Hematopoietic multipotent progenitor cell (in vitro differentiated cells): ENCODE data around the gene PPP1R14C. TPM values are rescaled to one million over a fixed set of nuclear protein-coding genes. Genes with fewer than 3 reads are reported as not detected.

Experiments used
- DNase-seq, 3 donors: peaks; one replicate each; pipeline ENCODE4 v3.0.0-alpha.2; 2011 to 2015; ENCODE audit warnings: low read depth in 2 of 3, low spot score in 2 of 3
- small RNA-seq: library from RNA; depleted of rRNA; stranded (forward); fragments of <200 nt; gene quantifications from one replicate; pipeline ENCODE3, GENCODE V24; 2012
- total RNA-seq: library from RNA; depleted of rRNA; stranded (reverse); fragments of >200 nt; gene quantifications from one replicate; pipeline ENCODE4 v1.2.3, GENCODE V29; 2012

The PPP1R14C gene
- total RNA-seq, 1 donor = under 0.01 TPM

DNA sequence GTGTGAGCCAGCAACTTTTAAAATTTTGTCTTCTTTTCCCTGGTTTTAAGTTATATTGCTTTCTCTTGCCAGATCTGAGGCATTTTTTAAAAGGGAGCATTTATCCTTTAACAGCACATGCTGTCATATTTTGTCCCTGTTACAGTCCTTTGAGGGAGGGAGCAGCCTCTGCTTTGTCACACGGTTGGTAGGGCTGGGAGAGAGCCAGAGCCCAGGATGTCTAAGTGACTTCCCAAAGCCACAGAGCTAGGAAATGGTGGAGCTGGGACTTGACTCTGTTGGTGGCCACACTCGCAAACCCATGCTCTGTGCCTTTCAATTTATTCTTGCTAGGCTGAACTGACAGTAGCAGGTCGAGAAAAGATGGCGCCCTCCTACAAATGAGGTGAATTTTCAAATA, 145.6 kb downstream of the PPP1R14C start:
- DNase-seq = no peak

DNA sequence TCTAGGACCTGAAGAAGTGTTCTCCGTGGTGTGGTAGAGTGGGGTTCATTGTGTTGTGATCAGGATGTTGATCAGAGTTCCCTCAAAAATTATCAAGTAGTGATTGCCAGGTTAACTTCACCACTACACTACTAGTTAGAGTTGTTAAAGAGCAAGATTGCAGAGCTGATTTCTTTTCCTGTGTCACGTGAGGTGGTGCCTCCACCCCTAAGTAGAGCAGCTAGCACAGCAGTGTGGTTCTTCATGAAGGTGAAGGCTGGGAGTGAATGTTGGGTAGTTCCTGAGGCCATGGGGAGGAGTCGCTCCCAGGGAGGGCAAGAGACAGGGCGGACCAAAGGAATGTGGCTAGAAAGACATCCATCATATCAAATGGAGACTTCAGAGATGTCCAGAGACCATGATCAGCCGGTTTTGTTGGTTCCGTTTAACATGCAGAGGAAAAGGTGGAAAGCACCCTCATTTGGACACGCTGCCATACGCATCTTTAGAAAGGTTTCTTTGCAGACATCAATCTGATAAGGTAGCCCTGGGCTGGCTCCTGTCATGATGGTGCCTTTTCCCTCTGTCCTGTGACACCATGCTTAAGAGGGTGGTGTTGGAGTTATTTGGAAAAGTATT, 146.7 kb downstream of the PPP1R14C start:
- DNase-seq = no peak

DNA sequence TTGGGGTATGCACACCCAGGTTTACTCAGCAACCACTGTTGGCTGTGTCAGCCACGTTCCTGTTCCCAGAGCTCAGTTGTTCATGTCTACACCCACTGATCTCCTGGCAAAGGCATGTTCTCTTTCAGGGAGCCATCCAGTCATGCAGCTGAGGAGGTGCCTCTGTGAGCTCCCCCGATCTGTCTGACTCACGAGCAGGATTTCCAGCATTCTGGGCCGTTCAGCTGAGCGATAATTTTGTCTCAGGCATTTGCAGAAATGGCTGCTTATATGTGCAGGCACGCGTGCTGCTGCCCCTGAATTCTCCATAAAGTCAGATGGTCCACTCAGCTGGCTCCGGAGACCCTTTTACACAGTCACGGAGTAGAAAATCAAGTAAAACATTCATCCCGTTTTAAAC, 147.6 kb downstream of the PPP1R14C start:
- no peak for DNase-seq

DNA sequence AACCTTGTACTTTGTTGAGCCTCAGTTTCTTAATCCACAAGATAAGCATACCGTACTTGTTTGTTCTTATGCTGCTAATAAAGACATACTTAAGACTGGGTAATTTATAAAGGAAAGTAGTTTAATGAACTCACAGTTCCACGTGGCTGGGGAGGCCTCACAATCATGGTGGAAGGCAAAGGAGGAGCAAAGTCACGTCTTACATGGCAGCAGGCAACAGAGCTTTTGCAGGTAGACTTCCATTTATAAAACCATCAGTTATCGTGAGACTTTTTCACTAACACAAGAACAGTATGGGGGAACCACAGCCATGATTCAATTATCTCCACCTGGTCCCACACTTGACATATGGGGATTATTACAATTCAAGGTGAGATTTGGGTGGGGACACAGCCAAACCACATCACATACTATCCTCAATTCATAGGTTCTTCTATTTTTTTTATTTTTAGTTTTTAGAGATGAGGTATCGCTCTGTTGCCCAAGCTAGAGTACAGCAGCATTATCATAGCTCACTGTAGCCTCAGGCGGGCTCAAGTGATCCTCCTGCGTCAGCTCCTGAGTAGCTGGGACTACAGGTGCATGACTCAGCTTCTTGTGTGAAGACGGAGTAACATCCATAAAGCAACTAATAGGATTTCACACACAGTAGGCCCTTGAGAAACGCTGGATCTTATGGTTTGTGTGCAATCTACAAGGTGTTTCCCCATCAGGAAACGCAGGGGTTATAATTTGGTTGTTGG, 149.3 kb downstream of the PPP1R14C start:
- no peak for DNase-seq

DNA sequence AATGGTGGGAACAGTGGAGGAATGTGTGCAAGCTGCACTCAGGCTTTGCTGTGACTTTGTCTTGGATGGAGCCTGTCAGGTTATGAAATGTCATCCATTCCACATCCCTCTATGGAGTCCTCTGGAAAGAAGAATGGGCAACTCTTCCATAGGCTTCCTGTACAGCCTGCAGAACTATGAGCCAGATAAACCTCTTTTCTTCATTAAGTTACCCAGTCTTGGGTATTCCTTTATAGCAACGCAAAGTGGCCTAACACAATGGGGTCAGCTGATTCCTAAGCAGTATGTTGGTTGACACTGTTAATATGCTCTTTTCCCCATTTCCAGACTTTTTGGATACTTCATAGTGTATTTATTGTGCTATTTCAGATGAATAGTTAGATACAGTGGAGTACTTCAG, 150.2 kb downstream of the PPP1R14C start:
- no peak for DNase-seq

DNA sequence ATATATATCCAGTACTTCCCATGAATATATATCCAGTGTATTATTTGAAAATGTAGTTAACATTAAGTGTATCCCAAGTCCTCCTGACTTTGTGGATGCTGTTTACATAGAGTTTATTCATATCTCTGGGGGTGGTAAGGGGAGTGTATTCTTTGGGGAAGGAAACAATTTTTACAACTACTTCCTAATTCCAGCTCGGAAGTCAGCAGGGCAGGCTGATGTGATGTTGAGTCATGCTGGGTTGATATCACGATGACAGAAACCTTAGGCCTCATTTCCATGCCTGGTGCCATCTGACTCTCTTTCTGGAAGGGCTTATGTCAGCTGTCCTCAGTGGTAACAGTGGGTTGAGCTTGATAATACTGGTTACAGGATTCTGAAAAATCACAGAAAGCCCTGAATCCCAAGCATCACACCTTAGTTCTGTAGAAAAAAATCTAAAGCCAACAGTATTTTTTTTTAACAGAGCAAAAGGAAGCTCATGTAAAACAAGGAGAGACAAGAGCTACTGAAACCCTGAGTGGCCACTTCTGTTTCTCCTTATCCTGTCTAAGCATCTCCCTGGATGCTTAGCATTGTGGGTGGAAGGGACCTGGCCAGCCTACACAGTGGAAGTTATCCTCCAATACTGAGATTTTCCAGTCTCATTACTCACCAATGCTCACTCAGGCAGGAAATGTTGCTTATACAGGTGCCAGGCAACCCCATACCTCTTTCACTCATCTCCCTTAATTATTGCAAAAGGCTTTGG, 150.8 kb downstream of the PPP1R14C start:
- peak in 2 of 3 donors; percentile 37 to 57 for DNase-seq

DNA sequence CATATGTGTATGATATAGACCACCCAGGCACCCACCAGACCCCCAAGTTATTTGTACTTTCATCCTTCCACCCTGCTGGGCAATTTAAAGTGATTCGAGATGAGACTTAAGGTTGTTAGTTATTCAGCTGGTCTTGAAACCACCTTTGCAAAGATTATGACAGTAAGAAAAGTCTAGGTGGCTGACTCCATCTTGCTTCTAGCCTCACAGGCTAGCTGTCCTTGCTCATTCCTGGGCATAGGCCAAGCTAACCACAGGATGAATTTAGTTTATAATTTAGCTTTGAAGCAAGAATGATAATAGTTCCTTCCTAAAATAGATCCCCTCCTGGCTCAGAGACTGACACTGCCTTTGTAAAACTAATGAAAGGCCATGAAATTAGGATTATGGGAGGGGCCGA, 154.0 kb downstream of the PPP1R14C start:
- DNase-seq = no peak

DNA sequence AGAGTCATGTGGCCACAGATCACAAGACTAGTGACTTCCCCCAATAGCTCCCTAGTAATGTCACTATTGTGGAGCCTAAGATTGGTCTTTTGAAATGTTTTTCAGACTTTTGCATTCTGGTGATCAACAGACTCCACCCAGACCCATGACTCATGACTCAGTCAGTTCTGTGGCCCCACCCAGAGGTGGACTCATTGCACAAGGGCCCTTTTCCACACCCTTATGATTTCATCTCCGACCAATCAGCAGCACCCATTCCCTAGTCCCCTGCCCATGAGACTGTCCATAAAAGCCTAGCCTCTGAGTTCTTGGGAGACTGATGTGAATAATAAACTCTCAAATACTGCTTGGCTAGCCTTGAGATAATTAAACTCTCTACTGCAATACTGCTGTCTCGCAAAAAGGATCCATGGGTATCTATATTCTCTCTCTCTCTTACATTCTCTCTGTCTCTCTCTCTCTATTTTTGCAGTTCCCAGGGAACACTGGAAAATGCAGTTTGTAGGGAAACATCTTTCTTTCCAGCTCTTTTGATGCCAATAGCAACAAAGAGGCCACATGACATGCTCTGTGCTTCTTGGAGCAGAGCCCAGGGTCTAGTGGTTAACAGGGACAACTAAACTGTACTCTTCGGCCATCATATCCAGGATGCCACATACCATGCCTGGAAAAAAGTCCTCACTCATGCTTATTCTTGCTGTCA, 154.6 kb downstream of the PPP1R14C start:
- DNase-seq = no peak

DNA sequence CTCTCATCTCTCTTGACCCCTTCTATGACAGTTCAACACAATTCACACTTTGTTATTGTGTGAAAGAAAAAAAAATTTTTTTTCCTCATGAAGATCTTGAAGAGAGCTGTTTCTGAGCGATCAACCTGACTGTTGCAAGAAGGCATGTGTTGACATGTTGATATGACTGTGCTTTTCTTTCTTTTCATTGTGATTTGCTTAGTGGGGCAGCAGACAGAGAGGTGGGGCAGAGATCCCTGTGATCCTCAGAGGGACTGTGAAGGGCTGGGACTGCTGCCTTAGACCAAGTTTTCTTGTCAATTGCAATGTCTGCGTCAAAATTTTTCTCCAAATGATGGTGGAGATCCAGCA, 155.2 kb downstream of the PPP1R14C start:
- no peak for DNase-seq

DNA sequence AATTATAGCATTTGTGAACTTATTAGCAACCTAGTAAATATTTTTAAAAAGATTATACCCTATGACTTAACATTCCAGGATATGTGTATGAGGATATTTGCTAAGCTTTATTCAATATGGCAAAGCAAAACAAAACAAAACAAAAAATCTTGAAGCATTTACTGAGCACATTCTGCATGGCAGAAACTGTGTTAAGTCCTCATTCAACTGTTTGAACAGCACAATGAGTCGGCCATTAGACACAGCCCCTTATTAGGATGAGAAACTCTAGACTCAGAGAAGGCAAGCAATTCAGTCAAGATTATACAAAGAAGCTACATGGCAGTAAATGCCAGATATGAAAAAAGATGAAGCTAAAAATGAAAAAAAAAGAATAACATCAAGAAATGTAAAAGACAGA, 155.8 kb downstream of the PPP1R14C start:
- DNase-seq = no peak

Small RNA genes within 50 kb of the gene (small RNA-seq; reads per million reads assigned to genes)
- not detected for gene RF01210

Other genes starting within 250 kb of the PPP1R14C start
- under 0.01 TPM for gene RAET1E, start 244.9 kb upstream of the PPP1R14C start, total RNA-seq
- gene RAET1G, start 219.9 kb upstream of the PPP1R14C start, total RNA-seq = not detected
- 0.27 TPM for gene ULBP2, start 201.0 kb upstream of the PPP1R14C start, total RNA-seq
- gene ULBP1, start 179.1 kb upstream of the PPP1R14C start, total RNA-seq = under 0.01 TPM
- not detected for gene RAET1L, start 117.5 kb upstream of the PPP1R14C start, total RNA-seq
- gene ULBP3, start 73.9 kb upstream of the PPP1R14C start, total RNA-seq = 2.7 TPM
- under 0.01 TPM for gene IYD, start 226.0 kb downstream of the PPP1R14C start, total RNA-seq